GM12892 (cell line): Measurements from ENCODE around the gene ATP10A.

Source experiments
- POLR2A ChIP-seq: IDR thresholded peaks from 2 replicates; pipeline ENCODE4 v1.6.1; 2011; ENCODE audit warnings: low read depth, low read length, control low read depth
- POLR2AphosphoS5 ChIP-seq: IDR thresholded peaks from 2 replicates; pipeline ENCODE4 v1.6.1; 2011; ENCODE audit warnings: low read depth, low read length, control low read depth
- TAF1 ChIP-seq: IDR thresholded peaks from 2 replicates; pipeline ENCODE4 v1.6.1; 2011; ENCODE audit warnings: low read depth, mild to moderate bottlenecking, control low read depth, low read length, borderline replicate concordance

GRCh38 chr15:25900901-25901300 is 37.8 kb upstream of the ATP10A start:
- TF ChIP-seq POLR2AphosphoS5 (no peak), POLR2A (no peak), TAF1 (no peak)
